GM23338 (cell line): ENCODE measurements around the gene APBA2. TPM values are rescaled to one million over a fixed set of nuclear protein-coding genes. Genes with fewer than 3 reads are reported as not detected.

ENCODE experiments used
- ATAC-seq: fragments of 200-7000 bp; cut with Tn5 transposase; 3 replicates; pipeline ENCODE4 v1.9.1; 2020
- DNase-seq: peaks from one replicate; pipeline ENCODE4 v3.0.0-alpha.2; 2015; ENCODE audit warnings: low spot score
- H2AFZ ChIP-seq: fragments of 200-600 bp; sonication (generic); 2 replicates; pipeline ENCODE4 v1.8.0; 2016; ENCODE audit warnings: antibody characterized with exemption, mild to moderate bottlenecking, moderate library complexity
- H3F3A ChIP-seq: fragments of 200-600 bp; sonication (generic); replicated peaks from 2 replicates; pipeline ENCODE4 v1.8.0; 2017; ENCODE audit warnings: antibody characterized with exemption, mixed run types, low read depth
- H3K27ac ChIP-seq: fragments of 200-600 bp; sonication (generic); 2 replicates; pipeline ENCODE4 v1.6.1; 2016; ENCODE audit warnings: low read depth
- H3K27me3 ChIP-seq: fragments of 200-600 bp; sonication (generic); 2 replicates; pipeline ENCODE4 v1.8.0; 2016; ENCODE audit warnings: mild to moderate bottlenecking, mixed run types, moderate library complexity; ENCODE audit not compliant: insufficient read depth
- H3K36me3 ChIP-seq: fragments of 200-600 bp; sonication (generic); 2 replicates; pipeline ENCODE4 v1.8.0; 2016; ENCODE audit warnings: mild to moderate bottlenecking; ENCODE audit not compliant: insufficient read depth
- H3K4me1 ChIP-seq: fragments of 200-600 bp; sonication (generic); 2 replicates; pipeline ENCODE4 v1.8.0; 2016; ENCODE audit warnings: mild to moderate bottlenecking, moderate library complexity; ENCODE audit not compliant: insufficient read depth
- H3K4me2 ChIP-seq: fragments of 200-600 bp; sonication (generic); 2 replicates; pipeline ENCODE4 v1.7.1; 2017; ENCODE audit warnings: mixed run types
- H3K4me3 ChIP-seq: fragments of 200-600 bp; sonication (generic); 2 replicates; pipeline ENCODE4 v1.6.1; 2016; ENCODE audit warnings: mixed run types
- H3K79me2 ChIP-seq: fragments of 200-600 bp; sonication (generic); replicated peaks from 2 replicates; pipeline ENCODE4 v1.8.0; 2017; ENCODE audit warnings: mild to moderate bottlenecking; ENCODE audit not compliant: insufficient read depth
- H3K9me2 ChIP-seq: fragments of 200-600 bp; sonication (generic); 2 replicates; pipeline ENCODE4 v1.8.0; 2017; ENCODE audit not compliant: insufficient read depth
- H4K20me1 ChIP-seq: fragments of 200-600 bp; sonication (generic); replicated peaks from 2 replicates; pipeline ENCODE4 v1.8.0; 2017; ENCODE audit warnings: mild to moderate bottlenecking; ENCODE audit not compliant: insufficient read depth
- H3K27ac Mint-ChIP-seq: 2 replicates; pipeline ENCODE4 v1.8.0; 2020; ENCODE audit warnings: inconsistent platforms, mild to moderate bottlenecking, moderate library complexity, mixed read lengths
- H3K27me3 Mint-ChIP-seq: 3 replicates; pipeline ENCODE4 v1.8.0; 2022; ENCODE audit warnings: low read depth, mild to moderate bottlenecking, moderate library complexity, mixed read lengths, inconsistent platforms; ENCODE audit not compliant: insufficient read depth, poor library complexity
- H3K36me3 Mint-ChIP-seq: 3 replicates; pipeline ENCODE4 v1.8.0; 2021; ENCODE audit warnings: low read depth, mild to moderate bottlenecking, inconsistent platforms, moderate library complexity, mixed read lengths
- H3K4me1 Mint-ChIP-seq: 3 replicates; pipeline ENCODE4 v1.8.0; 2020; ENCODE audit warnings: mild to moderate bottlenecking, inconsistent platforms, mixed read lengths
- H3K4me3 Mint-ChIP-seq: 3 replicates; pipeline ENCODE4 v1.8.0; 2021; ENCODE audit warnings: moderate library complexity, mild to moderate bottlenecking, inconsistent platforms, mixed read lengths
- H3K9me3 Mint-ChIP-seq: 3 replicates; pipeline ENCODE4 v1.8.0; 2020; ENCODE audit warnings: moderate library complexity, mild to moderate bottlenecking, inconsistent platforms, mixed read lengths
- CTCF ChIP-seq, 2 experiments: fragments of 200-600 bp in 1 of 2; sonication (generic) in 1 of 2; conservative IDR thresholded peaks; 2 replicates each; pipeline versions ENCODE4 v1.5.1 to v1.6.1; 2016 to 2017; ENCODE audit warnings: antibody characterized with exemption in 2 of 2, low read depth in 2 of 2, mild to moderate bottlenecking in 2 of 2, moderate library complexity in 1 of 2
- EZH2phosphoT487 ChIP-seq: fragments of 200-600 bp; sonication (generic); IDR thresholded peaks from one replicate; pipeline ENCODE4 v1.8.1; 2018; ENCODE audit warnings: antibody characterized with exemption; ENCODE audit not compliant: unreplicated experiment
- JUNB ChIP-seq: IDR thresholded peaks from one replicate; pipeline ENCODE4 v1.6.1; 2016; ENCODE audit warnings: antibody characterized with exemption; ENCODE audit not compliant: unreplicated experiment
- REST ChIP-seq: IDR thresholded peaks from one replicate; pipeline ENCODE4 v1.6.1; 2018; ENCODE audit warnings: antibody characterized with exemption; ENCODE audit not compliant: unreplicated experiment
- STAT1 ChIP-seq: IDR thresholded peaks from one replicate; pipeline ENCODE4 v1.6.1; 2016; ENCODE audit warnings: antibody characterized with exemption; ENCODE audit not compliant: unreplicated experiment
- ZNF114 ChIP-seq: fragments of 250-450 bp; sonication (Bioruptor Pico); IDR thresholded peaks from 2 replicates; pipeline ENCODE4 v1.5.0; 2020; ENCODE audit warnings: mild to moderate bottlenecking, moderate library complexity
- ZNF331 ChIP-seq: fragments of 250-450 bp; sonication (Bioruptor Pico); IDR thresholded peaks from 2 replicates; pipeline ENCODE4 v1.5.0; 2020; ENCODE audit warnings: low read depth, mild to moderate bottlenecking, moderate library complexity
- ZNF462 ChIP-seq: fragments of 250-450 bp; sonication (Bioruptor Pico); IDR thresholded peaks from 2 replicates; pipeline ENCODE4 v1.5.0; 2020; ENCODE audit warnings: mild to moderate bottlenecking, moderate library complexity
- polyA plus RNA-seq: library from polyadenylated mRNA; unstranded; fragments of >200 nt; fragmentation: Nextera tagmentation; extraction: Ambion mirVana; gene quantifications from 2 replicates; pipeline ENCODE4 v1.2.1, GENCODE V29; 2016
- total RNA-seq: library from RNA; depleted of rRNA; stranded (reverse); fragments of >200 nt; shearing (Covaris generic); gene quantifications from 2 replicates; pipeline ENCODE4 v1.2.3, GENCODE V29; 2014

The APBA2 gene
- total and polyA plus RNA-seq, 2 experiments from 2014 or later: 5.9 to 24.7 TPM

- no peak overlapping the region for H3K4me2 ChIP-seq
- peaks cover 10% of the 10 kb centered on the region for H3K36me3 Mint-ChIP-seq
- no peaks in the 10 kb centered on the region for H4K20me1 ChIP-seq
These were observed 176.9 kb downstream of the APBA2 start for GRCh38 chr15:29062626-29063025.

More at GRCh38 chr15:29062626-29063025, 176.9 kb downstream of the APBA2 start:
- no peak overlapping the region for H3K4me3 ChIP-seq
- peak; percentile 25; the same call in 2 of the 3 replicates for ATAC-seq
- no peak overlapping the region; the same call in 2 of the 3 replicates for H3K4me3 Mint-ChIP-seq
- peak overlapping the region; percentile 0; the same call in 1 of the 2 replicates for H3K27ac Mint-ChIP-seq
- no peaks in the 10 kb centered on the region; the same call in 1 of the 2 replicates for H3K9me2 ChIP-seq
- H3K79me2 ChIP-seq: no peaks in the 10 kb centered on the region
- H2AFZ ChIP-seq: no peak overlapping the region
- H3K27me3 Mint-ChIP-seq: peaks cover 9% of the 10 kb centered on the region
- TF ChIP-seq ZNF462 (CRISPR knock-in tag) (no peak), CTCF (conservative IDR thresholded peaks at IDR 0.05; ENCODE audit: low read depth in 2 of 2) (no peak), JUNB (no peak), REST (no peak), ZNF114 (CRISPR knock-in tag) (no peak), STAT1 (no peak), EZH2phosphoT487 (no peak), ZNF331 (CRISPR knock-in tag) (no peak)
- no peak for DNase-seq
- H3K27ac ChIP-seq: no peak overlapping the region
- peaks cover 8% of the 10 kb centered on the region for H3K9me3 Mint-ChIP-seq
- no peaks in the 10 kb centered on the region for H3K27me3 ChIP-seq
- no peaks in the 10 kb centered on the region for H3F3A ChIP-seq
- H3K4me1 ChIP-seq: peaks cover 5% of the 10 kb centered on the region
- H3K36me3 ChIP-seq: no peaks in the 10 kb centered on the region
- H3K4me1 Mint-ChIP-seq: peaks cover 25% of the 10 kb centered on the region
